ENCODE measurements around the gene TRIM41. TPM values are rescaled to one million over a fixed set of nuclear protein-coding genes. Genes with fewer than 3 reads are reported as not detected.

Gene TRIM41
- total RNA-seq, 2 donors from 2014 or later, result 22.2 to 41.1 TPM

DNA sequence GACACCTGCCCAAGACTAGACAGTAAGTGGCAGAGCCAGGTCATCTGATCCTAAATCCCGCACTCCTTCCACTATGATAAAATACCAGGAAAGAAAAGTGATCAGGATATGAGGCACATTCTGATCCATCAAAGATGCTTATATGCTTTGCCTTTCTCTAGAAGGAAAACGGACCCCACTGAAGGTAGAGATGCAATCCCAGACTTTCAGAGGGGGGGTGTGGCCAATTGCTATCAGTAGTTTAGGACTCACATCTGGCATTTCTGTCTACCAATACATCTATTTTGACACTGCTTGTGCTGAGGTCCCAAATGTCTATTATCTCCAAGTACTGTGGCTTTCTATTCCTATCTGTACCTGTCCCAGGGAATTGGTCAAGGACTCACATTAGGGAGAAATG is 36.2 kb downstream of the TRIM41 start:
- H3K9ac ChIP-seq (ENCODE audit: low read depth in 2 of 2, low read length in 2 of 2), result peak overlapping the region; percentile 99

DNA sequence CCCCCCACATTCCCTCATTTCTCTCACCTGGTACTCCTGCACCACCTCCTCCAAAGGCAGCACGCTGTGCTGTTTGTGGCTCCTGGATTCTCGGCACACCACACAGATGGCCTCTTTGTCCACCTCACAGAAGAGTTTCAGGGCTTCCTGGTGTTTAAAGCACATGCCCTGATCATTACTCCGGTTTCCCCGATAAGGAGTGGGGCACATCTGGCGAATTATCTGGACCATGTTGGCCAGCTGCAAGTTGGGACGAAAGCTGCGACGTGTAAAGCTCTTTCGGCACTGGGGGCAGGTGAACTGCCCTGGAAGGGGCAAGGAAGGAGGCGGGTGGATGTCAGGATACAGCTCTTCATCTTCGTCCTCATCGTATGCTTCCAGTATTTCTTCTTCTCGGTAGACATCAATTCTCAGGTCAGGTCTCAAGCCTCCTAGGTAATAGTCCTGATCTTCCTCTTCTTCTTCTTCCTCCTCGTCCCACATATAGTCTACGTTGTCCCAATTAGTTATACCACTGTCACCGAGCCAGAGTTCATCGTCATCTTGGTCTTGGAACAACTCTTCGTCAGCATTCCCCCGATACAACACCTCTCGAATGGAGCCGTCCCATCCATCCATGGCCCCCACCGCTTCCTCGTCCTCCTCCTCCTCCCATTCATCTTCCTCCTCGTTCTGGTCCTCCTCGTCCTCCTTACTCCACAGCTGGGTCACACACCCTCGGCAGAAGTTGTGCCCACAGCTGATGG is 37.1 kb downstream of the TRIM41 start:
- Histone ChIP-seq H3K4me1 (no peaks in the 10 kb centered on the region), H3K4me3 (peak overlapping the region; percentile 95), H3K36me3 (no peaks in the 10 kb centered on the region), H3K27ac (peak overlapping the region; percentile 100), H3K27me3 (no peaks in the 10 kb centered on the region), H3K9me3 (no peaks in the 10 kb centered on the region), H3K9ac (ENCODE audit: low read depth in 2 of 2, low read length in 2 of 2) (peak overlapping the region; percentile 99)
- no peak for DNase-seq
- TF ChIP-seq, protein P1, sequence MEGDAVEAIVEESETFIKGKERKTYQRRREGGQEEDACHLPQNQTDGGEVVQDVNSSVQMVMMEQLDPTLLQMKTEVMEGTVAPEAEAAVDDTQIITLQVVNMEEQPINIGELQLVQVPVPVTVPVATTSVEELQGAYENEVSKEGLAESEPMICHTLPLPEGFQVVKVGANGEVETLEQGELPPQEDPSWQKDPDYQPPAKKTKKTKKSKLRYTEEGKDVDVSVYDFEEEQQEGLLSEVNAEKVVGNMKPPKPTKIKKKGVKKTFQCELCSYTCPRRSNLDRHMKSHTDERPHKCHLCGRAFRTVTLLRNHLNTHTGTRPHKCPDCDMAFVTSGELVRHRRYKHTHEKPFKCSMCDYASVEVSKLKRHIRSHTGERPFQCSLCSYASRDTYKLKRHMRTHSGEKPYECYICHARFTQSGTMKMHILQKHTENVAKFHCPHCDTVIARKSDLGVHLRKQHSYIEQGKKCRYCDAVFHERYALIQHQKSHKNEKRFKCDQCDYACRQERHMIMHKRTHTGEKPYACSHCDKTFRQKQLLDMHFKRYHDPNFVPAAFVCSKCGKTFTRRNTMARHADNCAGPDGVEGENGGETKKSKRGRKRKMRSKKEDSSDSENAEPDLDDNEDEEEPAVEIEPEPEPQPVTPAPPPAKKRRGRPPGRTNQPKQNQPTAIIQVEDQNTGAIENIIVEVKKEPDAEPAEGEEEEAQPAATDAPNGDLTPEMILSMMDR (IDR thresholded peaks at IDR 0.05), result no peak
- intact Hi-C loops (cut with DNase I), result loop anchor here (10.0 kb wide), 1 partner anchor 75 kb away; no protein-coding TSS in a partner anchor

More for the DNA sequence above, 36.2 kb downstream of the TRIM41 start:
- H3K4me3 ChIP-seq, result peak overlapping the region; percentile 95
- intact Hi-C loops (cut with DNase I), result no loop called here
- H3K9me3 ChIP-seq, result no peaks in the 10 kb centered on the region
- no peak for DNase-seq
- no peak overlapping the region for H3K27ac ChIP-seq
- H3K36me3 ChIP-seq, result no peaks in the 10 kb centered on the region
- H3K4me1 ChIP-seq, result no peaks in the 10 kb centered on the region
- TF ChIP-seq, protein P1 (IDR thresholded peaks at IDR 0.05), result no peak
- H3K27me3 ChIP-seq, result no peaks in the 10 kb centered on the region

DNA sequence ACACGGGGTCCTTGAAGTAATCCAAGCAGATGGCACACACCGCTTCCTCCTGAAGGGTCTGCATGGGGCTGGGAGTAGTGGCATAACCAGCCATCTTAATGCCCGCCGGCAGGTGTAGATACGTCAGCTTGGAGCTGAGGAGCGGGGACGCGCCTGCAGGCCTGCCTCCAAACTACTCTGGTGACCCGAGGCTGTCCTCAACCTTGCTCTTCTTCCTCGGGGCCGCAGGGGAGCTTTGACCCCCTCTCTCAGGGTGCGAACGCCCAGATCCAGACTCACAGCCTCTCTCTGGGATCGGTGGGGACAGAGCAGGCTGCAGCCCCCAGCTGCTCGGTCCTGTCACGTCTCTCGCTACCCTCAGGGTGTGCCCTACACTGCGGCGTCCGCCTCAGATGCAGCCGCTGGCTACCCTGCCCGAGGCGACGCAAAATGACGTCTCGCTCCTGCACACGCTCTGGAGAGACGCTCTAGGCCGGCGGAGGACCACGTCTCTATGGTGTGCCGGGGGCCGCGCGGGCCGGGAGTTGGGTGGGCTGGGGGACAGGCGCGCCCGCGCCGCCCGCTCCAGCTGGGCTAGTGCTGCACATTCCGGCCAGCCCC is 37.7 kb downstream of the TRIM41 start, which contains the start of gene TRIM52:
TRIM52 (minus strand) TSS at position 424 of the 600 bp plus-strand sequence; CDS start at position 94, 330 bp downstream.
- Histone ChIP-seq H3K9me3 (no peaks in the 10 kb centered on the region), H3K27me3 (no peaks in the 10 kb centered on the region), H3K4me3 (peak within 1 kb of the TSS; percentile 95), H3K4me1 (no peaks in the 10 kb centered on the region), H3K9ac (ENCODE audit: low read depth in 2 of 2, low read length in 2 of 2) (peak within 1 kb of the TSS; percentile 99), H3K36me3 (no peaks in the 10 kb centered on the region), H3K27ac (peak within 1 kb of the TSS; percentile 100)
- intact Hi-C loops (cut with DNase I), result loop anchor here (10.0 kb wide), 1 partner anchor 76 kb away; no protein-coding TSS in a partner anchor
- TF ChIP-seq, protein P1 (IDR thresholded peaks at IDR 0.05), result no peak
- peak; percentile 94 for DNase-seq

DNA sequence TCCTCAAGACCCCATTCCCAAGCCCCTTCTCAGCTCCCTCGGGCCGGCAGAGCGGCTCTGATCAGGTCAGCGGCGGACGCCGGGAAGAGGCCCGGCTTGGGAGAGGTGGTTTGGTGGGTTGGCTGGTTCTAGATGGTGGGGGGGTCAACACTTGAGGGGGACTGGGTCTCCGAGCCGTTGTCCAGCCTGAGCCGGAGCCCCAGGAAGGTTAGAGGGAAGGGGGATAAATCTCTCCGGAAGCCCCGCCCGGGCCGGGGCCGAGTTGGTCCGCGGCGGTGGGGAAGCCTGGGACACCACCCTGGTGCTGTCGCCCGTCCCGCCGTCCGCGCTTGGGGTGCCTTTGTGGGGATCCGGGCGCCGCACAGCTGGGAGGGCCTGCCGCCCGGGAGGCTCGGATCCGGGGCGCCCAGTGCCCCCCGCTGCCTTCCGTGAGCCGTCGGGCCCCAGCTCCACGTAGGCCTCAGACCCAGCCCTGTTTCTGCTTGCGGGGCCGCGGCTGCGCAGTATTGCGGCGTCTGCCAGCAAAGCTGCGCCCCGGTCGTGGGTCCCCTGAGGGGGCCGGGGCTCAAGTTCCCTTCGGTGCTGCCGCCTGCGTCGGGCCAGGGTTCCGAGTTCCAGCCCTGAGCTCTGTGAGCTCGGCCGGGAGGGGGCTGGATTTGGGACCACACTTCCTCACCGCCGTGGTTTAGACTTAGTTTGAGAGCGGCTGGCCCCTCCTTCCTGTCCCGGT is 38.4 kb downstream of the TRIM41 start:
- peak; percentile 84 for DNase-seq
- peak overlapping the region; percentile 99 for H3K9ac ChIP-seq (ENCODE audit: low read depth in 2 of 2, low read length in 2 of 2)
- no peaks in the 10 kb centered on the region for H3K36me3 ChIP-seq
- H3K9me3 ChIP-seq, result no peaks in the 10 kb centered on the region
- H3K27me3 ChIP-seq, result no peaks in the 10 kb centered on the region
- intact Hi-C loops (cut with DNase I), result loop anchor here (10.0 kb wide), 1 partner anchor 77 kb away; no protein-coding TSS in a partner anchor
- H3K4me3 ChIP-seq, result peak overlapping the region; percentile 95
- H3K27ac ChIP-seq, result peak overlapping the region; percentile 100
- no peaks in the 10 kb centered on the region for H3K4me1 ChIP-seq
- TF ChIP-seq, protein P1 (IDR thresholded peaks at IDR 0.05), result no peak

DNA sequence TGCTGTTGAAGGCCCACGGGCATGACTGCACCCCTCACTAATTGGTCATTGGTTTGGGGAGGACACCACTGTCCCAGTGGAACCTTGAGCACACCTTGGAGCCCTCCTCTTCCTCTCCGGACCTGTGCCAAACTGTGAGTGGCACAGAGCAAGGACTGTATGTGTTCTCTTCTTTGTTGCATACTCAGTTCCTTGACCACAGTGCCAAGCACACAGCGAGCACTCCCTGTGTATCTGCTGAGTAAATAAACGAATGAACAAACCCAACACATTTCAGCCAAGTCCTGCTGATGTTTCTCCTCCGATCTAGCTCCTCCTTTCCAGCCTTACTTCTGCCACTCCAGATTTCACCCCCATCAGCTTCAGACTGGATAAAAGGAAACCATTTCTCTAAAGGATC is 40.6 kb downstream of the TRIM41 start:
- DNase-seq, result no peak
- Histone ChIP-seq H3K4me3 (no peak overlapping the region), H3K9ac (ENCODE audit: low read depth in 2 of 2, low read length in 2 of 2) (no peak overlapping the region), H3K27me3 (no peaks in the 10 kb centered on the region), H3K4me1 (no peaks in the 10 kb centered on the region), H3K27ac (no peak overlapping the region), H3K9me3 (no peaks in the 10 kb centered on the region), H3K36me3 (no peaks in the 10 kb centered on the region)
- intact Hi-C loops (cut with DNase I), result loop anchor here (10.0 kb wide), 1 partner anchor 79 kb away; no protein-coding TSS in a partner anchor
- TF ChIP-seq, protein P1 (IDR thresholded peaks at IDR 0.05), result no peak

Data from colonic mucosa (tissue), 4 donors.